HepG2 (cell line): ENCODE data around the gene SMIM14. TPM values are rescaled to one million over a fixed set of nuclear protein-coding genes. Genes with fewer than 3 reads are reported as not detected.
"Not testable (repeated sequence)": the region's sequence is repeated elsewhere in the genome, so short reads cannot be mapped to it uniquely, and the experiment has no call there.

Experiments used
- ATAC-seq: fragments of 200-7000 bp; cut with Tn5 transposase; 3 replicates; pipeline ENCODE4 v1.9.1; 2020; ENCODE audit warnings: mild to moderate bottlenecking, moderate library complexity
- BruUV-seq: library from RNA; stranded (reverse); fragments of 400-500 nt; replicated peaks from 2 replicates; lab custom pipeline; 2021; lab: Mats Ljungman, UMichigan
- CTCF ChIA-PET: fragments of 300-600 bp; formaldehyde crosslinking; extraction: SDS; loops from one replicate; lab custom pipeline; 2021; ENCODE audit warnings: low total read pairs, inconsistent platforms, low intra/inter-chr PET ratio; lab: Yijun Ruan, JAX
- POLR2A ChIA-PET: fragments of 350-600 bp; sonication (Branson Sonifier 250); formaldehyde crosslinking; loops from one replicate; lab custom pipeline; 2020; ENCODE audit warnings: antibody characterized with exemption, inconsistent platforms; lab: Yijun Ruan, JAX
- DNase-seq: peaks from one replicate; pipeline ENCODE4 v3.0.0-alpha.2; 2015; ENCODE audit warnings: low spot score
- FAIRE-seq: peaks from 3 replicates; lab custom pipeline; 2011; peaks lifted over from hg19 to GRCh38; lab: Jason Lieb, UNC
- H2AFZ ChIP-seq: one replicate; pipeline ENCODE4 v1.6.1; 2011; ENCODE audit warnings: low read length, inconsistent platforms
- H3K27ac ChIP-seq: fragments of 300-600 bp; 3 replicates; pipeline ENCODE4 v1.8.0; 2011; ENCODE audit warnings: mixed run types, mild to moderate bottlenecking, mixed read lengths, low read length, inconsistent platforms; ENCODE audit not compliant: insufficient read depth; ENCODE audit errors: extremely low read length
- H3K27me3 ChIP-seq, 2 experiments: fragments of 200-600 bp in 1 of 2; 2 replicates in 1 of 2; 3 replicates in 1 of 2; pipeline versions ENCODE4 v1.6.0 to v1.8.0; 2011; ENCODE audit warnings: low read length in 2 of 2, mild to moderate bottlenecking in 2 of 2, moderate library complexity in 2 of 2, inconsistent platforms in 1 of 2; ENCODE audit not compliant: insufficient read depth in 2 of 2, control insufficient read depth in 1 of 2
- H3K36me3 ChIP-seq, 2 experiments: fragments of 200-600 bp in 1 of 2; replicated peaks in 1 of 2; 2 replicates in 1 of 2; 3 replicates in 1 of 2; pipeline versions ENCODE4 v1.5.1 to v1.8.0; 2011; ENCODE audit warnings: low read length in 2 of 2, inconsistent platforms in 1 of 2; ENCODE audit not compliant: insufficient read depth in 2 of 2, control insufficient read depth in 1 of 2
- H3K4me1 ChIP-seq: 2 replicates; pipeline ENCODE4 v1.5.1; 2012; ENCODE audit warnings: low read length, inconsistent platforms; ENCODE audit not compliant: insufficient read depth
- H3K4me2 ChIP-seq: 2 replicates; pipeline ENCODE4 v1.6.0; 2011; ENCODE audit warnings: low read depth, low read length, inconsistent platforms
- H3K4me3 ChIP-seq, 3 experiments: fragments of 200-600 bp in 1 of 3; sonication (generic), shearing (Covaris generic) in 1 of 3; replicated peaks in 1 of 3; 2 replicates each; pipeline ENCODE4 v1.5.1; 2011 to 2016; ENCODE audit warnings: low read length in 3 of 3, inconsistent platforms in 2 of 3, low read depth in 2 of 3, mild to moderate bottlenecking in 2 of 3, control low read depth in 1 of 3, mixed read lengths in 1 of 3; ENCODE audit not compliant: insufficient read depth in 1 of 3
- H3K79me2 ChIP-seq: one replicate; pipeline ENCODE4 v1.6.1; 2011; ENCODE audit warnings: low read length, inconsistent platforms; ENCODE audit not compliant: insufficient read depth
- H3K9ac ChIP-seq: 2 replicates; pipeline ENCODE4 v1.6.0; 2011; ENCODE audit warnings: mild to moderate bottlenecking, low read depth, low read length, inconsistent platforms; ENCODE audit not compliant: insufficient read depth
- H3K9me3 ChIP-seq: 2 replicates; pipeline ENCODE4 v1.5.1; 2012; ENCODE audit warnings: mild to moderate bottlenecking, low read length
- H4K20me1 ChIP-seq: 2 replicates; pipeline ENCODE4 v1.6.0; 2011; ENCODE audit warnings: inconsistent platforms, mild to moderate bottlenecking, low read length, moderate library complexity; ENCODE audit not compliant: insufficient read depth
- CTCF ChIP-seq: sonication (generic); formaldehyde crosslinking; IDR thresholded peaks from 2 replicates; pipeline ENCODE4 v1.5.0; 2020; ENCODE audit warnings: mild to moderate bottlenecking, missing genetic modification reagents, moderate library complexity
- GATAD2A ChIP-seq: IDR thresholded peaks from 2 replicates; pipeline ENCODE4 v1.6.1; 2016
- IKZF5 ChIP-seq: IDR thresholded peaks from 2 replicates; pipeline ENCODE4 v1.6.1; 2018; ENCODE audit warnings: missing genetic modification reagents, mild to moderate bottlenecking, missing compliant biosample characterization
- PTBP1 ChIP-seq: fragments of 200-400 bp; formaldehyde crosslinking; IDR thresholded peaks from 2 replicates; pipeline ENCODE4 v1.6.1; 2018; ENCODE audit warnings: low read length, low read depth; ENCODE audit not compliant: poor library complexity, severe bottlenecking
- SMAD3 ChIP-seq: sonication (generic); formaldehyde crosslinking; IDR thresholded peaks from 2 replicates; pipeline ENCODE4 v1.4.0; 2020; ENCODE audit warnings: missing genetic modification reagents
- SMC3 ChIP-seq: IDR thresholded peaks from 2 replicates; pipeline ENCODE4 v1.6.1; 2011; ENCODE audit warnings: low read length, improper control_type of control experiment
- STAG1 ChIP-seq: sonication (generic); formaldehyde crosslinking; IDR thresholded peaks from 2 replicates; pipeline ENCODE4 v1.4.0; 2020; ENCODE audit warnings: missing genetic modification reagents
- ZNF619 ChIP-seq: sonication (generic); formaldehyde crosslinking; IDR thresholded peaks from 2 replicates; pipeline ENCODE4 v1.4.0; 2020; ENCODE audit warnings: mild to moderate bottlenecking, missing genetic modification reagents
- ZNF839 ChIP-seq: sonication (generic); formaldehyde crosslinking; IDR thresholded peaks from 2 replicates; pipeline ENCODE4 v1.4.0; 2020; ENCODE audit warnings: missing genetic modification reagents, mild to moderate bottlenecking, borderline replicate concordance
- WGBS: methylation state at CpG from one replicate; pipeline ENCODE4 v1.1.6; 2017; ENCODE audit warnings: low lambda C conversion rate; 5-methylcytosine and 5-hydroxymethylcytosine counted together
- in situ Hi-C: cut with HindIII; loops from 2 replicates; pipeline ENCODE4 v1.10.0; 2017; ENCODE audit warnings: low pct_unique_long_range_greater_than_20kb; ENCODE audit not compliant: extremely low pct_ligation_motif_present
- intact Hi-C: fragments of 100-400 bp; cut with micrococcal nuclease; formaldehyde crosslinking; loops from one replicate; pipeline ENCODE4 v1.10.0; 2022; ENCODE audit not compliant: unreplicated experiment
- polyA plus RNA-seq, 8 experiments: library from polyadenylated mRNA; depleted of rRNA in 3 of 8; stranded (reverse) in 7 of 8; unstranded in 1 of 8; fragments of >200 nt; fragmentation: Illumina TruSeq in 4 of 8; extraction: Trizol in 4 of 8; gene quantifications; 2 replicates each; pipeline versions ENCODE4 v1.2.1 to v1.2.3, GENCODE V29; 2011 to 2016; ENCODE audit warnings: low read depth in 4 of 8, missing spikeins in 1 of 8, mixed read lengths in 1 of 8; ENCODE audit not compliant: insufficient read depth in 1 of 8
- total RNA-seq, 5 experiments: library from RNA; depleted of rRNA; stranded (reverse); fragments of >200 nt; fragmentation: Illumina TruSeq; extraction: Trizol; gene quantifications; 2 replicates each; pipeline ENCODE4 v1.2.3, GENCODE V29; 2016; ENCODE audit warnings: low read depth in 1 of 5

Gene SMIM14
- total and polyA plus RNA-seq, 2 of the 13 experiments (the other 11 are each of a cell fraction or from before 2014, with no cell fraction given) = 16.3 to 28.1 TPM

GRCh38 chr4:39658756-39659155, 20.1 kb upstream of the SMIM14 start:
- POLR2A ChIA-PET = interaction anchor here (2.4 kb wide), 1 partner anchor 131 kb away, joined by 5 read pairs; the partner anchor contains the start of gene UGDH

GRCh38 chr4:39657465-39657864, 18.8 kb upstream of the SMIM14 start:
- ChIA-PET CTCF (no interaction called here), POLR2A (no interaction called here)
- 96% methylated on average over 6 of the region's 6 CpGs for WGBS
- Histone ChIP-seq H3K4me1 (peaks cover 5% of the 10 kb centered on the region; the same call in 1 of the 2 replicates), H3K27me3 (no peaks in the 10 kb centered on the region), H3K9me3 (no peaks in the 10 kb centered on the region), H3K27ac (no peak overlapping the region), H4K20me1 (no peaks in the 10 kb centered on the region), H3K9ac (no peak overlapping the region), H3K36me3 (no peaks in the 10 kb centered on the region), H3K4me3 (no peak overlapping the region), H3K79me2 (no peaks in the 10 kb centered on the region), H3K4me2 (no peak overlapping the region), H2AFZ (no peak overlapping the region)
- FAIRE-seq (no peak), DNase-seq (no peak), ATAC-seq (no peak)
- in situ Hi-C loops = no loop called here
- TF ChIP-seq IKZF5 = no peak
- TF ChIP-seq ZNF619 (CRISPR knock-in tag) = no peak
- TF ChIP-seq SMAD3 (CRISPR knock-in tag) = no peak
- TF ChIP-seq ZNF839 = no peak
- TF ChIP-seq GATAD2A (CRISPR knock-in tag) = no peak
- intact Hi-C loops = no loop called here
- BruUV-seq = no TSS peak

More at GRCh38 chr4:39658756-39659155, 20.1 kb upstream of the SMIM14 start:
- Histone ChIP-seq H2AFZ (no peak overlapping the region), H3K27ac (no peak overlapping the region), H3K4me1 (peaks cover 14% of the 10 kb centered on the region), H3K9ac (no peak overlapping the region), H3K4me2 (no peak overlapping the region), H3K9me3 (no peaks in the 10 kb centered on the region), H4K20me1 (no peaks in the 10 kb centered on the region), H3K36me3 (no peaks in the 10 kb centered on the region), H3K79me2 (no peaks in the 10 kb centered on the region), H3K4me3 (no peak overlapping the region), H3K27me3 (no peaks in the 10 kb centered on the region)
- DNase-seq (no peak), FAIRE-seq (no peak), ATAC-seq (no peak)
- TF ChIP-seq PTBP1 (no peak), CTCF (CRISPR knock-in tag) (peak; percentile 22; the same call in 1 of the 2 replicates), SMC3 (0 out of 2 replicates have a peak, but pooled peaks have one; percentile 36), STAG1 (CRISPR knock-in tag) (peak; percentile 66)
- 56% methylated on average over 3 of the region's 3 CpGs for WGBS
- intact Hi-C loops = no loop called here
- CTCF ChIA-PET = no interaction called here
- BruUV-seq = no TSS peak
- in situ Hi-C loops = no loop called here

- not testable (repeated sequence) for H3K36me3 ChIP-seq, FAIRE-seq
These were observed 18.0 kb upstream of the SMIM14 start for GRCh38 chr4:39656638-39657037.

More at GRCh38 chr4:39656638-39657037, 18.0 kb upstream of the SMIM14 start:
- BruUV-seq, in situ Hi-C loops, DNase-seq, H3K9ac ChIP-seq, H3K27me3 ChIP-seq, H2AFZ ChIP-seq, POLR2A ChIA-PET, intact Hi-C loops, H3K4me1 ChIP-seq, ATAC-seq, H3K4me2 ChIP-seq, CTCF ChIA-PET, H3K9me3 ChIP-seq, H4K20me1 ChIP-seq, H3K4me3 ChIP-seq, H3K27ac ChIP-seq, H3K79me2 ChIP-seq: not testable (repeated sequence)
- 98% methylated on average over 5 of the region's 5 CpGs for WGBS
